Uterus (tissue), 4 donors: ENCODE data around the gene CHEK1. TPM values are rescaled to one million over a fixed set of nuclear protein-coding genes. Genes with fewer than 3 reads are reported as not detected.
A peak's percentile ranks its signal among the peaks of the same experiment; 100 is the strongest.

Experiments used
- DNase-seq, 2 donors: peaks; one replicate each; pipeline ENCODE4 v3.0.0-alpha.2; 2019 to 2020
- H3K27ac ChIP-seq, 2 donors: fragments of 200-600 bp; sonication (generic); 1 replicate in 1 of 2; 2 replicates in 1 of 2; pipeline ENCODE4 v1.5.1; 2016 to 2018
- H3K27me3 ChIP-seq, 2 donors: fragments of 200-600 bp; sonication (generic); one replicate each; pipeline ENCODE4 v1.5.1; 2018 to 2019; ENCODE audit warnings: control low read depth in 1 of 2
- H3K36me3 ChIP-seq, 2 donors: fragments of 200-600 bp; sonication (generic); one replicate each; pipeline ENCODE4 v1.5.1; 2019; ENCODE audit warnings: control low read depth in 1 of 2
- H3K4me1 ChIP-seq, 2 donors: fragments of 200-600 bp; sonication (generic); one replicate each; pipeline ENCODE4 v1.5.1; 2018 to 2019; ENCODE audit warnings: control low read depth in 1 of 2
- H3K4me3 ChIP-seq, 2 donors: fragments of 200-600 bp; sonication (generic); 1 replicate in 1 of 2; 2 replicates in 1 of 2; pipeline ENCODE4 v1.5.1; 2018 to 2019; ENCODE audit warnings: mild to moderate bottlenecking in 1 of 2
- H3K9me3 ChIP-seq, 2 donors: fragments of 200-600 bp; sonication (generic); one replicate each; pipeline ENCODE4 v1.5.1; 2019; ENCODE audit warnings: control low read depth in 1 of 2
- CTCF ChIP-seq, 4 experiments: fragments of 200-600 bp in 2 of 4; fragments of 450-650 bp in 2 of 4; sonication (generic) in 2 of 4; IDR thresholded peaks; one replicate each; pipeline ENCODE4 v1.5.1; 2016 to 2019; ENCODE audit warnings: antibody characterized with exemption in 4 of 4, mild to moderate bottlenecking in 2 of 4, moderate library complexity in 1 of 4
- POLR2A ChIP-seq, 2 donors: fragments of 450-650 bp; IDR thresholded peaks; one replicate each; pipeline ENCODE4 v1.6.1; 2016; ENCODE audit warnings: antibody characterized with exemption in 2 of 2, mild to moderate bottlenecking in 1 of 2, moderate library complexity in 1 of 2
- intact Hi-C: fragments of 100-400 bp; cut with DNase I; formaldehyde crosslinking; loops from one replicate; pipeline ENCODE4 v1.15.1; 2023; ENCODE audit warnings: low total_unique reads
- total RNA-seq, 4 donors: library from RNA; depleted of rRNA in 3 of 4; stranded (reverse); fragments of >200 nt in 3 of 4; gene quantifications; one replicate each; pipeline versions ENCODE4 v1.1.0 to v1.2.4, GENCODE V29; 2014 to 2023
- donor health status: DM: yes; HTN: yes; CAD: no.

The CHEK1 gene
- total RNA-seq, 4 donors from 2014 or later = 1.6 to 35.4 (median 2.6) TPM; not detected in 1

- H3K27me3 ChIP-seq = no peaks in the 10 kb centered on the region
- H3K36me3 ChIP-seq = no peaks in the 10 kb centered on the region
- no peak overlapping the region for H3K4me3 ChIP-seq
- intact Hi-C loops = no loop called here
- no peak for DNase-seq
- TF ChIP-seq CTCF (IDR thresholded peaks at IDR 0.05) (no peak), POLR2A (IDR thresholded peaks at IDR 0.05) (no peak)
- H3K9me3 ChIP-seq = no peaks in the 10 kb centered on the region
- no peaks in the 10 kb centered on the region for H3K4me1 ChIP-seq
- no peak overlapping the region for H3K27ac ChIP-seq
Measured at GRCh38 chr11:125609545-125609944, 15.4 kb upstream of the CHEK1 start.

- TF ChIP-seq POLR2A (IDR thresholded peaks at IDR 0.05) (no peak), CTCF (IDR thresholded peaks at IDR 0.05) (no peak)
- Histone ChIP-seq H3K27ac (no peak overlapping the region), H3K9me3 (no peaks in the 10 kb centered on the region), H3K36me3 (no peaks in the 10 kb centered on the region), H3K4me3 (no peak overlapping the region), H3K27me3 (no peaks in the 10 kb centered on the region), H3K4me1 (no peaks in the 10 kb centered on the region)
- intact Hi-C loops = no loop called here
- no peak for DNase-seq
Measured at GRCh38 chr11:125618383-125618782, 6.6 kb upstream of the CHEK1 start.

GRCh38 chr11:125621995-125622394 is 3.0 kb upstream of the CHEK1 start:
- DNase-seq = no peak
- Histone ChIP-seq H3K27ac (no peak overlapping the region), H3K36me3 (no peaks in the 10 kb centered on the region), H3K4me3 (no peak overlapping the region), H3K9me3 (no peaks in the 10 kb centered on the region), H3K4me1 (peaks cover 0 to 6% of the 10 kb centered on the region in 2 donors), H3K27me3 (no peaks in the 10 kb centered on the region)
- TF ChIP-seq CTCF (IDR thresholded peaks at IDR 0.05) (no peak), POLR2A (IDR thresholded peaks at IDR 0.05) (no peak)
- intact Hi-C loops = no loop called here

GRCh38 chr11:125623064-125623463 is 1.9 kb upstream of the CHEK1 start:
- no peak overlapping the region for H3K27ac ChIP-seq
- H3K36me3 ChIP-seq = no peaks in the 10 kb centered on the region
- no peaks in the 10 kb centered on the region for H3K27me3 ChIP-seq
- intact Hi-C loops = no loop called here
- H3K4me3 ChIP-seq = no peak overlapping the region
- TF ChIP-seq CTCF (IDR thresholded peaks at IDR 0.05) (no peak), POLR2A (IDR thresholded peaks at IDR 0.05) (no peak)
- H3K9me3 ChIP-seq = no peaks in the 10 kb centered on the region
- peaks cover 0 to 6% of the 10 kb centered on the region in 2 donors for H3K4me1 ChIP-seq
- DNase-seq = no peak

GRCh38 chr11:125625225-125625629 is 264 bp downstream of the CHEK1 start:
- no peaks in the 10 kb centered on the region for H3K36me3 ChIP-seq
- TF ChIP-seq CTCF (IDR thresholded peaks at IDR 0.05) (no peak), POLR2A (IDR thresholded peaks at IDR 0.05) (no peak)
- H3K9me3 ChIP-seq = no peaks in the 10 kb centered on the region
- no peaks in the 10 kb centered on the region for H3K27me3 ChIP-seq
- peak overlapping the region; percentile 60 to 61 for H3K4me3 ChIP-seq
- intact Hi-C loops = no loop called here
- peaks cover 0 to 6% of the 10 kb centered on the region in 2 donors for H3K4me1 ChIP-seq
- DNase-seq = no peak
- H3K27ac ChIP-seq = peak overlapping the region; percentile 93 to 96
